HG02885 (cell line): ENCODE results near the gene WDR70.
"Not testable (repeated sequence)": the region's sequence is repeated elsewhere in the genome, so short reads cannot be mapped to it uniquely, and the experiment has no call there.

ENCODE experiments used
- ATAC-seq: cut with Tn5 transposase; IDR thresholded peaks from one replicate; pipeline ENCODE4 v1.9.1; 2021; ENCODE audit warnings: mild to moderate bottlenecking; ENCODE audit not compliant: unreplicated experiment, poor library complexity

Gene WDR70

GRCh38 chr5:37506241-37506640 lies 127.1 kb downstream of the WDR70 start:
- ATAC-seq, result no peak

- ATAC-seq, result no peak
These were observed 127.6 kb downstream of the WDR70 start for GRCh38 chr5:37506722-37507121.

GRCh38 chr5:37511646-37512045 lies 132.5 kb downstream of the WDR70 start:
- ATAC-seq, result no peak

- ATAC-seq, result no peak
These were observed 135.8 kb downstream of the WDR70 start for GRCh38 chr5:37514946-37515345.

GRCh38 chr5:37517686-37518085 lies 138.6 kb downstream of the WDR70 start:
- no peak for ATAC-seq

GRCh38 chr5:37518356-37518755 lies 139.2 kb downstream of the WDR70 start:
- not testable (repeated sequence) for ATAC-seq

- ATAC-seq, result no peak
These were observed 140.2 kb downstream of the WDR70 start for GRCh38 chr5:37519304-37519703.

GRCh38 chr5:37519807-37520206 lies 140.7 kb downstream of the WDR70 start:
- no peak for ATAC-seq

GRCh38 chr5:37520811-37521210 lies 141.7 kb downstream of the WDR70 start:
- ATAC-seq, result no peak

- no peak for ATAC-seq
These were observed 154.0 kb downstream of the WDR70 start for GRCh38 chr5:37532976-37533740.

GRCh38 chr5:37533851-37534250 lies 154.7 kb downstream of the WDR70 start:
- no peak for ATAC-seq

- ATAC-seq, result no peak
These were observed 160.3 kb downstream of the WDR70 start for GRCh38 chr5:37539459-37539858.

- no peak for ATAC-seq
These were observed 164.1 kb downstream of the WDR70 start for GRCh38 chr5:37543216-37543615.

GRCh38 chr5:37549411-37549810 lies 170.3 kb downstream of the WDR70 start:
- ATAC-seq, result no peak

GRCh38 chr5:37552161-37552560 lies 173.0 kb downstream of the WDR70 start:
- ATAC-seq, result no peak

- ATAC-seq, result no peak
These were observed 173.9 kb downstream of the WDR70 start for GRCh38 chr5:37552770-37553719.

- ATAC-seq, result no peak
These were observed 174.7 kb downstream of the WDR70 start for GRCh38 chr5:37553720-37554404.

GRCh38 chr5:37554405-37554739 lies 175.3 kb downstream of the WDR70 start:
- ATAC-seq, result no peak

- ATAC-seq, result no peak
These were observed 175.8 kb downstream of the WDR70 start for GRCh38 chr5:37554938-37555337.

GRCh38 chr5:37557734-37558293 lies 178.7 kb downstream of the WDR70 start:
- ATAC-seq, result no peak
